NCI-H128 (cell line): ENCODE data around the gene POU5F1.
"Not testable (repeated sequence)": the region's sequence is repeated elsewhere in the genome, so short reads cannot be mapped to it uniquely, and the experiment has no call there.

Experiments
- DNase-seq: peaks from one replicate; lab custom pipeline; 2025; ENCODE audit not compliant: unreplicated experiment; lab: John Stamatoyannopoulos, UW

Gene POU5F1

GRCh38 chr6:31169123-31169857, 1.2 kb downstream of the POU5F1 start:
- no peak for DNase-seq

- DNase-seq: no peak
Observed at GRCh38 chr6:31168606-31169005, 1.9 kb downstream of the POU5F1 start.

GRCh38 chr6:31165986-31166385, 4.5 kb downstream of the POU5F1 start:
- no peak for DNase-seq

GRCh38 chr6:31165064-31165832, 5.2 kb downstream of the POU5F1 start:
- DNase-seq: not testable (repeated sequence)

- not testable (repeated sequence) for DNase-seq
Observed at GRCh38 chr6:31164475-31165063, 5.9 kb downstream of the POU5F1 start.

GRCh38 chr6:31163922-31164321, 6.6 kb downstream of the POU5F1 start:
- DNase-seq: no peak

- DNase-seq: no peak
Observed at GRCh38 chr6:31162463-31163165, 7.9 kb downstream of the POU5F1 start.

- no peak for DNase-seq
Observed at GRCh38 chr6:31161216-31162126, 9.0 kb downstream of the POU5F1 start.

GRCh38 chr6:31158863-31159855, 11.3 kb downstream of the POU5F1 start:
- no peak for DNase-seq

GRCh38 chr6:31158140-31158862, 12.2 kb downstream of the POU5F1 start, which contains the start of gene TCF19:
Gene TCF19, plus strand, starts transcription at chr6:31158589. Its CDS starts 881 bp downstream, at chr6:31159470.
- DNase-seq: peak; percentile 98

GRCh38 chr6:31157513-31158139, 12.9 kb downstream of the POU5F1 start, which contains the start of gene CCHCR1:
Gene CCHCR1, minus strand, starts transcription at chr6:31157802. Its CDS starts 202 bp downstream, at chr6:31157600.
- DNase-seq: no peak

GRCh38 chr6:31156641-31157040, 13.8 kb downstream of the POU5F1 start:
- DNase-seq: no peak

GRCh38 chr6:31154436-31154835, 16.0 kb downstream of the POU5F1 start:
- no peak for DNase-seq

GRCh38 chr6:31152781-31153180, 17.7 kb downstream of the POU5F1 start:
- DNase-seq: no peak

GRCh38 chr6:31149827-31150447, 20.5 kb downstream of the POU5F1 start:
- DNase-seq: no peak

- DNase-seq: no peak
Observed at GRCh38 chr6:31145386-31145785, 25.1 kb downstream of the POU5F1 start.

GRCh38 chr6:31144970-31145340, 25.5 kb downstream of the POU5F1 start:
- no peak for DNase-seq
